Activated T-cell treated with anti-CD3 and anti-CD28 coated beads, Interleukin-2, amount 50 U/mL, for 4 hours (primary cell): ENCODE results near the gene FYN. TPM values are rescaled to one million over a fixed set of nuclear protein-coding genes. Genes with fewer than 3 reads are reported as not detected.
"Not testable (repeated sequence)": the region's sequence is repeated elsewhere in the genome, so short reads cannot be mapped to it uniquely, and the experiment has no call there.

Experiments used
- ATAC-seq, 2 donors: fragments of 200-7000 bp; cut with Tn5 transposase; one replicate each; pipeline ENCODE4 v1.10.0; 2021
- DNase-seq: peaks from one replicate; pipeline ENCODE4 v3.0.0-alpha.2; 2020
- H3K27me3 Mint-ChIP-seq: one replicate; pipeline ENCODE4 v1.8.0; 2021; ENCODE audit warnings: low read depth, mixed read lengths
- H3K36me3 Mint-ChIP-seq: one replicate; pipeline ENCODE4 v1.8.0; 2022; ENCODE audit warnings: mixed read lengths; ENCODE audit not compliant: insufficient read depth
- H3K4me1 Mint-ChIP-seq: one replicate; pipeline ENCODE4 v1.8.0; 2021; ENCODE audit warnings: low read depth, mixed read lengths
- H3K4me3 Mint-ChIP-seq: one replicate; pipeline ENCODE4 v1.8.0; 2021; ENCODE audit warnings: mild to moderate bottlenecking, moderate library complexity, mixed read lengths
- H3K9me3 Mint-ChIP-seq: one replicate; pipeline ENCODE4 v1.8.0; 2021; ENCODE audit warnings: mixed read lengths
- total RNA-seq, 3 donors: library from RNA; stranded (reverse); gene quantifications; one replicate each; pipeline ENCODE4 v1.2.1, GENCODE V29; 2021

FYN gene
- total RNA-seq, 3 donors from 2014 or later, result 481 to 505 (median 485) TPM

DNA sequence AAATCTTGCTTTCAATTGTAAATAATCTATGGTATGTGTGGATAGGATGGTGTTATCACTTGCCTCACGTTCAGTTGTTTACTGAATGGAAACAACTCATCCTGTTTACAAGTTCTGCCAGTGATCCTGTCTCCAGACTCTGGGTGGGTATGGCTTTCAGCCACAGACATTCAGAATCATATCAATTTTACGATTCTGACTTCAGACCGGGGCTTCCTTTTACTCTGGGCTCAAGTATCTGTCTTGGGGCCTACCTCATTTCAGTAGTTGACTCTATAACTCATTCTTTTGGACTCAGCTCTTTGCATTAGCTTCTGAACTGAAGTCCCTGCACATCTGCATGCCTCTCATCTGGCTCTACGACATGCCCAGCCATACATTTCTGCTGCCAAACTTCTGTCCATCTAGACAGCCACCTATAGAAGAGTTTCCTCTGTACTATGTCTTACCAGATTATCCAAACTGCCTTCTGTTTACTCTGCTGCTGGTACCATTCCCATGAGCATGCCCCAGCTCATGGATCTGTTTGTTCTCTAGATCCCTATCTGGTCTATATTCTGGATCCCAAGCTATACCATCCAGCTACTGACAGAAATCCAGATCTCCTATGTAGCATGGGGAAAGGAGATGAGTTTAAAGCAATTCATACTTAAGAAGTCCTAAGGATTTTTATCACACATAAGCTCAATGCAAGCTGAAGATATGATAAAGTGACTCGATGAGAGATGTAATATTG lies 34.3 kb downstream of the FYN start:
- no peaks in the 10 kb centered on the region for H3K9me3 Mint-ChIP-seq
- peaks cover 33% of the 10 kb centered on the region for H3K36me3 Mint-ChIP-seq
- peak; percentile 32 to 36 for ATAC-seq
- peaks cover 26% of the 10 kb centered on the region for H3K4me1 Mint-ChIP-seq
- H3K4me3 Mint-ChIP-seq, result peak overlapping the region; percentile 45
- no peaks in the 10 kb centered on the region for H3K27me3 Mint-ChIP-seq
- no peak for DNase-seq

DNA sequence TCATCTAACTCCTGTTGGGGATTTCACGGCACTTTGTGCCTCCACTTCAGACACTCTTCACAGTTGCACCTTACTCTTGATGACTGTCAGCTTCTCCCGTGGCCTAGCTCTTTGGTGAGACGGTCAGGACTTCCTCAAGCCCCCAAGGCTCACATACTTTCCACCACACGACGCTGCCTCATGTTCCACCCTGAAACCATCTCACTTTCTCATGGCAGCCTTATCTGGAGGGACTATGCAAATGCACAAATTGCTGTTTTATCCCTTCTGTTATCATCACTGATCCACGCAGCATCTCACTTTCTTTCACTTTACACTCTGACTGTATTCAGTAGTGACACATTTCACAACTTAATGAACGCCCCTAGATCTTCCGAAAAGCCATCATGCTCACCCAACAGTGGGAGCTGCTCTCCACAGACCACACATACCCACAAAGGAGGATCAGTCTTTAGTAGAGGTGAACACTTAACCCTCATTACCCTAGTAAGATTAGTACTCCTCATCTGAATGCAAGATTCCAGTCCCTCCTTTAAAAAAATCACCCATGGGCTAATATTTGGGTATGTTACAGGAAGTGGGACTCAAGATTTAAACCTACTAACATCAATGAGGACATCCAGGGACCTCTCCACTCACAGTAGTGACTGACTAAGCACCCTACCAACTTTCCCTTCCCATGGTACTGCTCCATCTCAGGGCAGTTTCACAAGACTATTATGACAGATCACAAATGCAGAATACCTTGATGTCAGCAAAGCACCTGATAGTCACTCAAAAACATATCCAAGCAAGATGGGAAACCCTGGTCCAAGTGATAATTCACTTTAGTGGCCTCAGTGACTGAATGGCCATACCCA lies 35.4 kb downstream of the FYN start:
- Mint-ChIP-seq H3K4me1 (peaks cover 36% of the 10 kb centered on the region), H3K9me3 (no peaks in the 10 kb centered on the region), H3K4me3 (peak overlapping the region; percentile 74), H3K36me3 (peaks cover 39% of the 10 kb centered on the region), H3K27me3 (no peaks in the 10 kb centered on the region)
- ATAC-seq, result peak; percentile 74 to 81
- no peak for DNase-seq

DNA sequence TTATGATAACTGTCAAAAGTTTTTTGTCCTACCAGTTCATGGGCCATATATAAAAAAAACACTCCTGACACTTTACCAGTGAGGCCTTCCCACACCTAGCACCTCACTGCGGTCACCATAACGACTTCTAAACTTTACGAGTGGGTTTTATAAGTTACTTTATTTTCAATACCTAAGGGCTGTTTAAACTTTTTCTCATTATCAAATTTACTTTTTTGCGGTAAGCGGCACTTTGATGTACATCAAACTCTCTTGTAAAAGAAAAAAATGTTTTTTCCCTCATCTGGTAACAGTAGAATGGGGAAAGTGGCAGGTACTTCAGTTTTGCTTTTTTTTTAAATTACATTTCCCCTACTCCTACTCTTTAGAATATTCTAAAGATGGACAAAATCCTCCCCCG lies 36.2 kb downstream of the FYN start:
- no peaks in the 10 kb centered on the region for H3K27me3 Mint-ChIP-seq
- DNase-seq, result no peak
- peaks cover 44% of the 10 kb centered on the region for H3K4me1 Mint-ChIP-seq

DNA sequence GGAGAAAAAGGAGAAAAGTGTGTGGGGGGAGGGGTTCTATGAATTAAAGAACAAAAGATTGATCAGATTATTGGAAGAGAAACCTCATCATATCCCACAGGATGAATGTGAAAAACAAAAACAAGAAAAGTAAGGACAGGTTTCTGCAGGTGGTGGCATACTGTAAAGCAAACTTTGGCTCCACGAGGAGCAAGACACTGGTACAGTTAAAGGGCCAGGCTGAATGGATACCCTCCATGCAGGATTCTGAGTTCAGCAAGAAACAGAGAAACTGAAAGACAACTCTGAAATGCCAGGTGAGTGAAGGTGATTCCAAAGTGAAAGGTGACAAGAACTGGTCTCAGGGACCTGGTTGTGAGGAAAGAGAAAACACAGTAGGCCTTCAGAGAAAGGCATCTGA lies 37.4 kb downstream of the FYN start:
- H3K4me3 Mint-ChIP-seq, result peak overlapping the region; percentile 63
- peaks cover 49% of the 10 kb centered on the region for H3K36me3 Mint-ChIP-seq
- H3K27me3 Mint-ChIP-seq, result no peaks in the 10 kb centered on the region
- DNase-seq (no peak), ATAC-seq (no peak)
- H3K4me1 Mint-ChIP-seq, result peaks cover 56% of the 10 kb centered on the region
- H3K9me3 Mint-ChIP-seq, result no peaks in the 10 kb centered on the region

More for the DNA sequence above, 36.2 kb downstream of the FYN start:
- Mint-ChIP-seq H3K36me3 (peaks cover 39% of the 10 kb centered on the region), H3K9me3 (no peaks in the 10 kb centered on the region), H3K4me3 (peak overlapping the region; percentile 74)
- ATAC-seq, result peak in 1 of 2 donors; percentile 4

DNA sequence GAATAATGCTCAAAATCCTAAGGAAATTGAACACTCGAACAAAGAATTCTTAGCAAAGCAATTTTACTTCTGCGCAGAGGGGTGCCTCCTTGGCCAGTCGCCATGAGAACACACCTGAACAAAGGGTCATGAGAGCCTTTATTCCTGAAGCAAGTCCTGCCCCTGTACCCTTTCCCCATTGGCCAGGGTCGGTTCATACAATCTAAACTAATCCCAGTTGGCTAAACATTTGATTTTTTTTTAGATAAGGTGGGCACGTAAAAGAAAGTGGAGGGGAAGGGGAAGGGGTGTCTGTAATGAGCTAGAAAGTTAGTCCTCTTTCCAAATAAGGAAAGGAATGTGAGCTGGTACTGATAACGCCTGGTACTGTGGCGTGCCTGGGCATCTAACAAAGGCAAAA lies 37.9 kb downstream of the FYN start:
- H3K9me3 Mint-ChIP-seq, H3K27me3 Mint-ChIP-seq, ATAC-seq, DNase-seq: not testable (repeated sequence)
- Mint-ChIP-seq H3K4me1 (peaks cover 60% of the 10 kb centered on the region), H3K36me3 (peaks cover 53% of the 10 kb centered on the region), H3K4me3 (peak overlapping the region; percentile 63)

DNA sequence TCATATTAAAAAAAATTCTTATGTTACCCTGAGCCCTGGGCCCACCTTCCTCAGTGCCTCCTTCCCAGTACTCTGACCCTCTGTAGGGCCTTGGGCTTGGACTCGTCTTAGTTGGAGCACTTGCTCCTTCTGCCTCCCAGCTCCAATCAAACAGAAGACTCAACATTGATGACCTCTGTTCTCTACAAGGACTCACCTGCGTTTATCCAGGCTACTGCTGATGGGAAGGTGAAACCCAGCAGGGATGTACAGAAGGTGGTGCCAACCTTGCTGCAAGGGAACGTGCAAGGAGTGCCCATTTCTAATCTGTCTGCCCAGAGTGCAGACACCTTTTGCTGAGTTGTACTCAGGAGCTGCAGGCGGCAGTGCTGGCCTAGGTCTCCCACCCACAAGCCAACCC lies 38.9 kb downstream of the FYN start:
- ATAC-seq (no peak), DNase-seq (no peak)
- Mint-ChIP-seq H3K4me1 (peaks cover 70% of the 10 kb centered on the region), H3K4me3 (peak overlapping the region; percentile 2), H3K36me3 (peaks cover 53% of the 10 kb centered on the region), H3K9me3 (no peaks in the 10 kb centered on the region), H3K27me3 (no peaks in the 10 kb centered on the region)

DNA sequence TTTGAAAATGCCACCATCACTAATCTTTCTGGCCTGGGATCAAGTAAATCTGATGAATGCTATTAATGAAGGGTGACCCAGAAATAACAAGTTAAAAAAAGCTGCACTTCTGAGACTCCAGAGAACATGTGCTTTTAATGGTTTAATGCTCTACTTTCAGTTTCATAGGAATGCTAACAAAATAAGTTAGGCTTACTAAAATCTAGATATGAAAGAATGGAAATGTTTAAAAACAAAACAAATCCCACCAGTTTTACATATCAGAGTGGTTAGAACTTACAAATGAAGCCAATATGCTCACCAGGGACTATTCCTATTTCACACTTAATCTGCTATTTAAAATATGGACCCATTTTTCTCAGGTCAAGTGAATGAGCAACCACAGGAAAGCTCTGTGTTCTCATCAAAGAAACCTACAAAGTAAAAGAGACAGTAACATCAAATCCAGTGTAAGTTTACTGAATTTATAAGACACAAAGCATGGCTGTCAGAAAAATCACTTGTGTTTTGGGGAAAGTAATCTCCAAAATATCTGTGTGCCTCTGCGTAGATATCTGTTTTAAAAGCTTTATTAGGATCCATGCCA lies 40.3 kb downstream of the FYN start:
- ATAC-seq (peak; percentile 4 to 6), DNase-seq (no peak)
- H3K4me3 Mint-ChIP-seq, result peak overlapping the region; percentile 64
- H3K9me3 Mint-ChIP-seq, result no peaks in the 10 kb centered on the region
- H3K4me1 Mint-ChIP-seq, result peaks cover 83% of the 10 kb centered on the region
- no peaks in the 10 kb centered on the region for H3K27me3 Mint-ChIP-seq
- H3K36me3 Mint-ChIP-seq, result peaks cover 59% of the 10 kb centered on the region

DNA sequence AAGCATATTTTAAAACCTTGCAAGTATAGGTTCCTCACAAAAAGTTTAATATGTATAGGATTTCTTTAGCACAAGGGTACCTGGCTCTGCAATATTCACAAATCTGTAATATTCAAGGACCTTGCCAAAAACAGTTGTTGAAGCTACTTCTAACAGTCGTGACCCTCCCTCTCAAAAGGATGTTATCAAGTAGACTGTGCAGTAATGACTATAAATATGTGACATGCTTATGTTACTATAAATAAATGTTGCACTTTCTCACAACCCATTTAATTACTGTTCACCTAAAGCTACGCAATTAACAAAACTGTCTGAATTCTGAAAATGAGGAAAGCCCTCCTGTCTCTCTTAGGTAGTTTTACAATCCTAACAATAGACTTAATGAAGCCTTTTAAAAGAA lies 41.8 kb downstream of the FYN start:
- H3K9me3 Mint-ChIP-seq, result no peaks in the 10 kb centered on the region
- H3K36me3 Mint-ChIP-seq, result peaks cover 57% of the 10 kb centered on the region
- DNase-seq (no peak), ATAC-seq (no peak)
- peaks cover 96% of the 10 kb centered on the region for H3K4me1 Mint-ChIP-seq
- no peak overlapping the region for H3K4me3 Mint-ChIP-seq
- no peaks in the 10 kb centered on the region for H3K27me3 Mint-ChIP-seq

DNA sequence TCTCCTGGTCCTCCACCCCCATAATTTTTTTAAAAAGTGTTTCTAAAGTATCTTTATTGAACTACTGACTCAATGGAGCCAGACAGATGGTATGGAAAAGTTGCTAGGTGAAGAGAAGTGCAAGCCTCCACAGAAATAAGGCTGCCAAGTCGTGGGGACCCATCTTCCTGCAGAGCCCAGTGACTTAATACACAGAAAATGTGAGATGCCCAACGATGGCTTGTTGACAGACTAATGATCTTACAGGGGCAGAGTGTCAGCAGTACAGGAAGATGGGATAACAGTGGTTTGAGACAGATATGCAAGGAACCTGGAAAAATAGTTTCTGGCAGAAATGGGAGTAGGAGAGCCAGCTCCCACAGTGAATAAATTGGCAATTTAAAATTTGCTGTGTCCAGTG lies 43.3 kb downstream of the FYN start:
- DNase-seq (no peak), ATAC-seq (no peak)
- peaks cover 53% of the 10 kb centered on the region for H3K36me3 Mint-ChIP-seq
- peaks cover 96% of the 10 kb centered on the region for H3K4me1 Mint-ChIP-seq
- H3K4me3 Mint-ChIP-seq, result no peak overlapping the region
- no peaks in the 10 kb centered on the region for H3K9me3 Mint-ChIP-seq
- H3K27me3 Mint-ChIP-seq, result no peaks in the 10 kb centered on the region

DNA sequence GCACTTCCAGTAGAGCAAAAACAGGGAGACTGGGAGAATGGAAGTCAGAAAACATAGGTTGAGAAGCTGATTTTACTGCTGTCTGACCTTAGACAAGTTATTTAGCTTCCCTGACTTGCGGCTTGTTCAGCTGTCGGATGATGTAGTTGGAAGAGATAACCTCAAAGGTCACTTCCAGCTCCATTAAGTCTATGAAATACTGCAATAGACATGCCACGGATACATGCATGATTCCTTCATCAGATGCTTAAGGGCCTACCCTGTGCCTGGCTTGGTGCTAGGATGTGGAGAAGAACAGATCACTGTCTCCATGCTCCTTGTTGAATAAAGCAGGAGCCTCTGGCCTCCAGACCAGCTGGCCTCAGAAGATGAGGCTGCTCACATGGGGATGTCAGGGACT lies 43.7 kb downstream of the FYN start:
- no peak overlapping the region for H3K4me3 Mint-ChIP-seq
- H3K4me1 Mint-ChIP-seq, result peaks cover 96% of the 10 kb centered on the region
- no peak for DNase-seq
- H3K9me3 Mint-ChIP-seq, result no peaks in the 10 kb centered on the region
- ATAC-seq, result no peak
- no peaks in the 10 kb centered on the region for H3K27me3 Mint-ChIP-seq
- H3K36me3 Mint-ChIP-seq, result peaks cover 49% of the 10 kb centered on the region

DNA sequence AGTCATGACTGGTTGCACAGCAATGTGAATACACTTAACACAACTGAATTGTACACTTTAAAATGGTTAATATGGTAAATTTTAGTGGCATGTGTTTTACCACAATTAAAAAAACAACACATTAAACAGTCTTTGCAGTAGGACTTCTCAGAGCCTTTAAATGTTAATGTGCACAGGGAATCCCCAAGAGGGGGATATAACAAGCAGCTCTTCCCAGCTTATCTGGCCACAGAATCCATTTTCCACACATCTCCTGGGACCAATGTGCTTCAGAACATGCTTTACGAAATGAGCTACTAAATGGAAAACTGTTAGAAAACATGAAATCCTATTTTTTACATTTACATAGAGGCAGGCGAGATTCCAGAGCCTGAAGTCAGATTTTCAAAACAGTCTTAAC lies 44.4 kb downstream of the FYN start:
- ATAC-seq (no peak), DNase-seq (no peak)
- H3K4me3 Mint-ChIP-seq, result no peak overlapping the region
- H3K9me3 Mint-ChIP-seq, result no peaks in the 10 kb centered on the region
- H3K4me1 Mint-ChIP-seq, result peaks cover 97% of the 10 kb centered on the region
- H3K27me3 Mint-ChIP-seq, result no peaks in the 10 kb centered on the region
- peaks cover 47% of the 10 kb centered on the region for H3K36me3 Mint-ChIP-seq

DNA sequence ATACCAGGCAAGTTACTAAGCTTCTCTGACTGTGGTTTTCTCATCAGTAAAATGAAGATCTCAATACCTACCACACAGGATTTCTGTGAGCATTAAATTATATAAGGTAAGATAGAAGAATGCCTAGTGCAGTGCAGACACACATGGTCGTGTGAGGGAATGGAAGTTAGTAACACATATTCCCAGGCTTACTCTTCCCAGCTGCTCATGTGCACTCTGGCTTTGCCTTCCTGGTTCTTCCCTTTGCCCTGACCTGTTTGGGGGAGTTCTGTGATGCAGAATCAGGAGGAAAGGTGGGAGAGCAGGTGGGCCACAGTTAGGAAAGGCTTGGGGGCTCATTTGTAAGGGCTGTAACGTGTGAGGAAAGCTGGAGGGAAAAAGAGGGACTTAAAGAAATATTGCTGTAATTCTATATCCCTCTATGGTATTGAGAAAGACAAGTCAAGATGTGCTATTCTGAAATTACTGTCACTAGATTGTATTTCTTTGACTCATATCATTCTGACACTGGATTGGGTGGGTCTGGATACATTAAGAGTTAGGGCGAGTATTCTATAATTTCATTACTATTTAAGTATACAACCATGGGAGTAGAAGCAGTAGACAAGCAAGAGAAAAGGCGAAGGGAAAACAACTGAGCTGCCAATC lies 47.7 kb downstream of the FYN start:
- ATAC-seq, result peak in 1 of 2 donors; percentile 14
- no peak for DNase-seq
- H3K27me3 Mint-ChIP-seq, result no peaks in the 10 kb centered on the region
- peak overlapping the region; percentile 16 for H3K4me3 Mint-ChIP-seq
- peaks cover 35% of the 10 kb centered on the region for H3K36me3 Mint-ChIP-seq
- peaks cover 89% of the 10 kb centered on the region for H3K4me1 Mint-ChIP-seq
- H3K9me3 Mint-ChIP-seq, result no peaks in the 10 kb centered on the region

DNA sequence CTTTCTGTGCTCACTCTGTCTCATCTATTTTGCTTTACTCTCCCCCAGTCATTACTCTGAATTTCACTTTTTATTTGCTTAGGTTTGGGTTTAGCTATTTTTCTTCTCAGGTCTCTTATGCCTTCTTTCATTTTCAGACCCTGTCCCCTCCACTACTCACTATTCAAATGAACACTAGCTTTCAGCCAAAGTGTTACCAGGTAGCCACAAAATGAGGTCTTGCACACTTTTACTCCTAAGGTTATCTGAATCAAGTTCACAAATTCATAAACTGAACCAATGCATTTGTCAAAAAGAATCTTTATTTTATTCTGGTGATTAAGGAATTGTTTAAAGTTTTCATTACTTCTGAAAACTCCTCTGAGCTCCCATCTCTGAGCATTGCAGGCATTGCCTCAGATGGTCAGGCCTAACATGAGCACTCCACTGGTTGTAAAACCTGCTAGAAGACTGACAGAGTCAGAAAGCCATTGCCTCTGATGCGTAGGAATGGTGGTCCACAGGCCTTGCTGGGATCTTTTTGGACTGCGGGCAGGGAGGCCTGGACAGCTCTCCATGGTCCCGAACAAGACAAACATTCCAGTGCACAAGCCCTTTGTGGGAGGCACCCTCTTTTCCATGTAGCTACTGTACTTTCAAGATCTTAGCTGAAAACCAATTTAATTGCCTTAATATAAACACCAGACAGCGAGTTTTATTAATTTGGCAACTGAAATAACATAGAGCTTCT lies 48.5 kb downstream of the FYN start:
- Mint-ChIP-seq H3K4me3 (peak overlapping the region; percentile 71), H3K36me3 (peaks cover 27% of the 10 kb centered on the region), H3K9me3 (no peaks in the 10 kb centered on the region), H3K4me1 (peaks cover 85% of the 10 kb centered on the region), H3K27me3 (no peaks in the 10 kb centered on the region)
- DNase-seq (no peak), ATAC-seq (peak; percentile 77 to 82)
